Measurements from ENCODE around the gene PGLYRP4.

- TF ChIP-seq CTCF (IDR thresholded peaks at IDR 0.05), result no peak
- no peak for TF ChIP-seq POLR2A (IDR thresholded peaks at IDR 0.05)
Observed at GRCh38 chr1:153343811-153344717, 4.6 kb downstream of the PGLYRP4 start.

All from right lobe of liver (tissue), 4 donors.